HG03159 (cell line): Measurements from ENCODE around the gene CLEC16A.
A peak's percentile ranks its signal among the peaks of the same experiment; 100 is the strongest.
"Not testable (repeated sequence)": the region's sequence is repeated elsewhere in the genome, so short reads cannot be mapped to it uniquely, and the experiment has no call there.

ENCODE experiments used
- ATAC-seq: cut with Tn5 transposase; IDR thresholded peaks from one replicate; pipeline ENCODE4 v1.9.1; 2021; ENCODE audit warnings: mild to moderate bottlenecking, moderate library complexity; ENCODE audit not compliant: unreplicated experiment

CLEC16A gene

GRCh38 chr16:10964891-10965326, 20.5 kb downstream of the CLEC16A start:
- ATAC-seq: peak; percentile 42

GRCh38 chr16:10965440-10966061, 21.2 kb downstream of the CLEC16A start:
- ATAC-seq: peak; percentile 48

- no peak for ATAC-seq
Measured at GRCh38 chr16:10966129-10966528, 21.8 kb downstream of the CLEC16A start.

- not testable (repeated sequence) for ATAC-seq
Measured at GRCh38 chr16:10966559-10966958, 22.2 kb downstream of the CLEC16A start.

GRCh38 chr16:10967986-10968385, 23.6 kb downstream of the CLEC16A start:
- ATAC-seq: no peak

GRCh38 chr16:10968498-10968897, 24.1 kb downstream of the CLEC16A start:
- ATAC-seq: no peak

GRCh38 chr16:10969615-10970014, 25.3 kb downstream of the CLEC16A start:
- no peak for ATAC-seq

- ATAC-seq: no peak
Measured at GRCh38 chr16:10970065-10970464, 25.7 kb downstream of the CLEC16A start.

- no peak for ATAC-seq
Measured at GRCh38 chr16:10971560-10971961, 27.2 kb downstream of the CLEC16A start.

GRCh38 chr16:10972108-10972818, 27.9 kb downstream of the CLEC16A start:
- ATAC-seq: no peak

GRCh38 chr16:10972819-10973464, 28.6 kb downstream of the CLEC16A start:
- ATAC-seq: no peak

- no peak for ATAC-seq
Measured at GRCh38 chr16:10976634-10977033, 32.3 kb downstream of the CLEC16A start.

GRCh38 chr16:10978124-10978523, 33.8 kb downstream of the CLEC16A start:
- ATAC-seq: no peak

- no peak for ATAC-seq
Measured at GRCh38 chr16:10978871-10979446, 34.6 kb downstream of the CLEC16A start.

GRCh38 chr16:10979717-10980601, 35.6 kb downstream of the CLEC16A start:
- ATAC-seq: no peak

- ATAC-seq: no peak
Measured at GRCh38 chr16:10980813-10981212, 36.4 kb downstream of the CLEC16A start.

GRCh38 chr16:10981697-10982216, 37.4 kb downstream of the CLEC16A start:
- peak; percentile 74 for ATAC-seq

- no peak for ATAC-seq
Measured at GRCh38 chr16:10982465-10983150, 38.2 kb downstream of the CLEC16A start.

- ATAC-seq: no peak
Measured at GRCh38 chr16:10983159-10983558, 38.8 kb downstream of the CLEC16A start.

- no peak for ATAC-seq
Measured at GRCh38 chr16:10984509-10984908, 40.1 kb downstream of the CLEC16A start.
